PC-9 (cell line): ENCODE data around the gene ELAPOR1. TPM values are rescaled to one million over a fixed set of nuclear protein-coding genes. Genes with fewer than 3 reads are reported as not detected.
A peak's percentile ranks its signal among the peaks of the same experiment; 100 is the strongest.

ENCODE experiments used
- BruUV-seq: library from RNA; stranded (reverse); fragments of 400-500 nt; replicated peaks from 2 replicates; lab custom pipeline; 2021; lab: Mats Ljungman, UMichigan
- CTCF ChIA-PET: fragments of 300-600 bp; sonication (Branson Sonifier 250); formaldehyde crosslinking; loops from one replicate; lab custom pipeline; 2022; ENCODE audit warnings: antibody characterized with exemption; lab: Charles Lee
- POLR2A ChIA-PET: fragments of 300-600 bp; sonication (Branson Sonifier 250); formaldehyde crosslinking; loops from one replicate; lab custom pipeline; 2022; ENCODE audit warnings: antibody characterized with exemption; ENCODE audit not compliant: unreplicated experiment; lab: Charles Lee
- DNase-seq, 2 experiments: peaks; one replicate each; pipeline versions ENCODE4 v3.0.0 to v3.0.0-alpha.2; 2015 to 2022; ENCODE audit warnings: mixed read lengths in 1 of 2
- H2AFZ ChIP-seq: fragments of 200-600 bp; sonication (generic); 2 replicates; pipeline ENCODE4 v1.8.1; 2017; ENCODE audit warnings: antibody characterized with exemption
- H3F3A ChIP-seq: fragments of 200-600 bp; sonication (generic); 2 replicates; pipeline ENCODE4 v1.8.1; 2017; ENCODE audit warnings: antibody characterized with exemption, mild to moderate bottlenecking, low read depth; ENCODE audit not compliant: insufficient read depth
- H3K27ac ChIP-seq: fragments of 200-600 bp; sonication (generic); 2 replicates; pipeline ENCODE4 v1.6.1; 2016; ENCODE audit warnings: mixed run types
- H3K27me3 ChIP-seq: fragments of 200-600 bp; sonication (generic); 2 replicates; pipeline ENCODE4 v1.6.1; 2016; ENCODE audit warnings: low read depth, mixed run types; ENCODE audit not compliant: insufficient read depth
- H3K36me3 ChIP-seq: fragments of 200-600 bp; sonication (generic); 2 replicates; pipeline ENCODE4 v1.6.1; 2016; ENCODE audit warnings: low read depth, mixed run types
- H3K4me1 ChIP-seq: fragments of 200-600 bp; sonication (generic); replicated peaks from 2 replicates; pipeline ENCODE4 v1.6.1; 2016; ENCODE audit warnings: mixed run types; ENCODE audit not compliant: insufficient read depth
- H3K4me2 ChIP-seq: fragments of 200-600 bp; sonication (generic); 2 replicates; pipeline ENCODE4 v1.6.1; 2017; ENCODE audit warnings: mixed run types
- H3K4me3 ChIP-seq: fragments of 200-600 bp; sonication (generic); 2 replicates; pipeline ENCODE4 v1.6.1; 2016; ENCODE audit warnings: mixed run types
- H3K79me2 ChIP-seq: fragments of 200-600 bp; sonication (generic); 2 replicates; pipeline ENCODE4 v1.6.1; 2017; ENCODE audit warnings: low read depth, mixed run types
- H3K9me2 ChIP-seq: fragments of 200-600 bp; sonication (generic); 2 replicates; pipeline ENCODE4 v1.8.1; 2017; ENCODE audit warnings: mild to moderate bottlenecking; ENCODE audit not compliant: insufficient read depth
- H3K9me3 ChIP-seq: fragments of 200-600 bp; sonication (generic); 2 replicates; pipeline ENCODE4 v1.8.1; 2016; ENCODE audit warnings: low read depth; ENCODE audit not compliant: insufficient read depth
- H4K20me1 ChIP-seq: fragments of 200-600 bp; sonication (generic); 2 replicates; pipeline ENCODE4 v1.8.1; 2017; ENCODE audit not compliant: insufficient read depth
- EZH2 ChIP-seq: fragments of 200-600 bp; sonication (generic); IDR thresholded peaks from 2 replicates; pipeline ENCODE4 v1.8.0; 2017; ENCODE audit warnings: antibody characterized with exemption, low read depth
- intact Hi-C: fragments of 100-400 bp; cut with micrococcal nuclease; formaldehyde crosslinking; loops from one replicate; pipeline ENCODE4 v1.10.0; 2022; ENCODE audit not compliant: unreplicated experiment
- total RNA-seq: library from RNA; stranded (reverse); gene quantifications from 2 replicates; pipeline ENCODE4 v1.2.3, GENCODE V29; 2021
- TF ChIP-seq, protein P1 (sequence below): fragments of 200-600 bp; sonication (generic); conservative IDR thresholded peaks from 2 replicates; pipeline ENCODE4 v1.6.1; 2017; ENCODE audit warnings: mixed run types, antibody characterized with exemption, mild to moderate bottlenecking, moderate library complexity

Gene ELAPOR1
- total RNA-seq, 1 experiment from 2014 or later: 2.0 TPM

DNA sequence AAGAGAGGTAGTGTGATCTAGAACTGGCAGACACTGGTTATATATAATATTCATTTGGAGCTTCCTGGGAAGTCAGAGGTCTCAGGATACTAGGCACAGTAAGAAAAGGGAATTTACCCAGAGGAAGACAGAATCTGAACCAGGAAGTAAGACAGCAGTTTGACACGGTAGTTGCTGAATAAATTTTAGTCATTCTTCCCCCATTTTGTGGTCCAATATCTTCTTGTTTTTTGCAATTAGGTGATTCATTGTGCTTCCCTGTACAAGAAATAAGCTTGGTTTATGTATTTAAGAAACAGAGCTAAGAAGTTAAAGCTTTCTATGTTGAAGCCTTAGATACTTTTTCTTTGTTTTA is 22.1 kb upstream of the ELAPOR1 start:
- Histone ChIP-seq H3K27ac (peak overlapping the region; percentile 78), H3K4me3 (peak overlapping the region; percentile 74), H3K9me2 (no peaks in the 10 kb centered on the region), H4K20me1 (no peaks in the 10 kb centered on the region; the same call in 1 of the 2 replicates), H3F3A (peaks cover 47% of the 10 kb centered on the region), H3K4me1 (peaks cover 38% of the 10 kb centered on the region), H3K27me3 (no peaks in the 10 kb centered on the region), H2AFZ (peak overlapping the region; percentile 90), H3K9me3 (no peaks in the 10 kb centered on the region), H3K79me2 (peaks cover 45% of the 10 kb centered on the region), H3K4me2 (peak overlapping the region; percentile 88), H3K36me3 (peaks cover 7% of the 10 kb centered on the region; the same call in 1 of the 2 replicates)
- POLR2A ChIA-PET: interaction anchor here (0.8 kb wide), 1 partner anchor 16 kb away, joined by 4 read pairs; the partner anchor contains the start of gene TAF13
- intact Hi-C loops: loop anchor here (1.0 kb wide), 1 partner anchor 8 kb away; no protein-coding TSS in a partner anchor
- TF ChIP-seq, protein P1, sequence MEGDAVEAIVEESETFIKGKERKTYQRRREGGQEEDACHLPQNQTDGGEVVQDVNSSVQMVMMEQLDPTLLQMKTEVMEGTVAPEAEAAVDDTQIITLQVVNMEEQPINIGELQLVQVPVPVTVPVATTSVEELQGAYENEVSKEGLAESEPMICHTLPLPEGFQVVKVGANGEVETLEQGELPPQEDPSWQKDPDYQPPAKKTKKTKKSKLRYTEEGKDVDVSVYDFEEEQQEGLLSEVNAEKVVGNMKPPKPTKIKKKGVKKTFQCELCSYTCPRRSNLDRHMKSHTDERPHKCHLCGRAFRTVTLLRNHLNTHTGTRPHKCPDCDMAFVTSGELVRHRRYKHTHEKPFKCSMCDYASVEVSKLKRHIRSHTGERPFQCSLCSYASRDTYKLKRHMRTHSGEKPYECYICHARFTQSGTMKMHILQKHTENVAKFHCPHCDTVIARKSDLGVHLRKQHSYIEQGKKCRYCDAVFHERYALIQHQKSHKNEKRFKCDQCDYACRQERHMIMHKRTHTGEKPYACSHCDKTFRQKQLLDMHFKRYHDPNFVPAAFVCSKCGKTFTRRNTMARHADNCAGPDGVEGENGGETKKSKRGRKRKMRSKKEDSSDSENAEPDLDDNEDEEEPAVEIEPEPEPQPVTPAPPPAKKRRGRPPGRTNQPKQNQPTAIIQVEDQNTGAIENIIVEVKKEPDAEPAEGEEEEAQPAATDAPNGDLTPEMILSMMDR: no peak
- no peak for TF ChIP-seq EZH2
- no TSS peak for BruUV-seq
- peak in 1 of 2 experiments; percentile 43 for DNase-seq
- CTCF ChIA-PET: interaction anchor here (0.5 to 2.5 kb wide), 3 partner anchors 8 to 402 kb away, joined by 5 to 11 read pairs (median 5); partner anchors contain the start of genes CYB561D1 and WDR47

GRCh38 chr1:109094377-109094803 is 19.5 kb upstream of the ELAPOR1 start:
- Histone ChIP-seq H3K36me3 (peaks cover 7% of the 10 kb centered on the region; the same call in 1 of the 2 replicates), H3K4me1 (peaks cover 41% of the 10 kb centered on the region), H3K9me3 (no peaks in the 10 kb centered on the region), H3K27ac (no peak overlapping the region), H3F3A (peaks cover 34% of the 10 kb centered on the region), H3K4me2 (no peak overlapping the region), H2AFZ (no peak overlapping the region), H3K27me3 (no peaks in the 10 kb centered on the region), H4K20me1 (no peaks in the 10 kb centered on the region; the same call in 1 of the 2 replicates), H3K9me2 (no peaks in the 10 kb centered on the region), H3K79me2 (peaks cover 43% of the 10 kb centered on the region), H3K4me3 (no peak overlapping the region)
- CTCF ChIA-PET: no interaction called here
- POLR2A ChIA-PET: no interaction called here
- no TSS peak for BruUV-seq
- TF ChIP-seq, protein P1: no peak
- TF ChIP-seq EZH2: no peak
- intact Hi-C loops: no loop called here
- DNase-seq: peak in 1 of 2 experiments; percentile 35

DNA sequence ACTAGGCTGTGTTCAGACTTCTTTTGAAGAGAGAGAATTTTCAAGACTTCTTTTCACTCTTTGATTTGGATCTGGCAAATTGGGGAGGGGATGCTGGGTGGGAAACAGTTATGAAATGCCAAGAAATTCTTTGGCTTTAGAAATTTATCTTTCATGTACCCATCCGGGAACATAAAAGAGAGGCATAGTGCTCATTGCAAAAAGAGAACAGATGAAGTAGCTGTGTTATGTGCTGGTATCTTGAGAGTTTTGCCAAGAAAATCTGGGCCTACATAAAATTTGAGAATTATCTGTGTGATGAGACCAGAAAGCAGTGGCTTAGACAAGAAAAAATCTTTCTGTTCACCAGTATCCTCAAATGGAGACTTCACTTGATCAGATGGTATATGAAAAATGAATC is 19.0 kb upstream of the ELAPOR1 start:
- H3K9me3 ChIP-seq: no peaks in the 10 kb centered on the region
- H4K20me1 ChIP-seq: no peaks in the 10 kb centered on the region; the same call in 1 of the 2 replicates
- no peaks in the 10 kb centered on the region for H3K27me3 ChIP-seq
- intact Hi-C loops: no loop called here
- no peak overlapping the region for H2AFZ ChIP-seq
- H3K79me2 ChIP-seq: peaks cover 38% of the 10 kb centered on the region
- H3K4me2 ChIP-seq: no peak overlapping the region
- no peak overlapping the region for H3K4me3 ChIP-seq
- ChIA-PET CTCF (no interaction called here), POLR2A (no interaction called here)
- H3K27ac ChIP-seq: no peak overlapping the region
- H3K9me2 ChIP-seq: no peaks in the 10 kb centered on the region
- TF ChIP-seq EZH2: no peak
- TF ChIP-seq, protein P1: no peak
- H3K36me3 ChIP-seq: peaks cover 7% of the 10 kb centered on the region; the same call in 1 of the 2 replicates
- BruUV-seq: no TSS peak
- peaks cover 39% of the 10 kb centered on the region for H3K4me1 ChIP-seq
- H3F3A ChIP-seq: peaks cover 30% of the 10 kb centered on the region
- peak in 1 of 2 experiments; percentile 26 for DNase-seq
